Anterior cingulate cortex (tissue), 58 donors: ENCODE data around the gene PRL.
A peak's percentile ranks its signal among the peaks of the same experiment; 100 is the strongest.

ENCODE experiments used
- DNase-seq, 58 donors: peaks; one replicate each; lab custom pipeline; 2025; lab: John Stamatoyannopoulos, UW

Gene PRL

DNA sequence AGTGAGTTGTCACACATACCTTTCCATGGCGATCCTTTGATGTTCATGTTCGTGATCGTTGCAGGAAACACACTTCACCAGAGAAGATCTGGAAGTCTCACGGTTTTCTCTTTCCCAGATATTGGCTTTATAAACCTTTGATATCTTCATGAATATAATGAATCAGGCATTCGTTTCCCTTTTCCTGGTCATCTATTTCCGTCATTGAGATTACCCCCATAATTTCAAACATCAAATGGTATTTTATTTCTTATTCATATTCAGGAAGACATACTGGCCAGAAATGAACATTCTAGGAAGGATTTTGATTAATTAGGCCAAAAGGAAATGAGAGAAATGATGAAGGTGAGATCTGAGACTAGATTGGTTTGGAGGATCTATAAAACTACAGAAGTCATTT lies at the start of gene PRL:
Gene PRL (minus strand): TSS at position 101 of the 400 bp plus-strand sequence. CDS start 54 bp downstream, at position 47.
- DNase-seq, result no peak

DNA sequence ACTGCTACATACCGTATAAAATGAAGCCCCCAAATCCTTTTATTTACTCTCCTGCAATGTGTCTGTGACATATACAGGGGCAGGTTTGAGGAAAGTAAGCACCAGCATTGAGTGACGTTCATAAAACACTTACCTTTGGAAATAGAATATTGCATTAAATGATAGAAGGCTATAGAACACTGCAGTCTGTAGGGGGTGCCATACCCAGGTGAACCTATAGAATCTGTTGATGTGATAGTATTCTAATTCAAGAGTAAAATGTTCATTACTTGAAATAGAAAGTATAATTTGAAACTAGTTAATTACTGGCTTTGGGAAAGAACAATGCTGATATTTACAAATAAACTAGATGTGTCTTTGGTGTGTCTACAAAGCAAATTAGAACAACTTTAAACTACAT lies 47.0 kb upstream of the PRL start:
- no peak for DNase-seq

DNA sequence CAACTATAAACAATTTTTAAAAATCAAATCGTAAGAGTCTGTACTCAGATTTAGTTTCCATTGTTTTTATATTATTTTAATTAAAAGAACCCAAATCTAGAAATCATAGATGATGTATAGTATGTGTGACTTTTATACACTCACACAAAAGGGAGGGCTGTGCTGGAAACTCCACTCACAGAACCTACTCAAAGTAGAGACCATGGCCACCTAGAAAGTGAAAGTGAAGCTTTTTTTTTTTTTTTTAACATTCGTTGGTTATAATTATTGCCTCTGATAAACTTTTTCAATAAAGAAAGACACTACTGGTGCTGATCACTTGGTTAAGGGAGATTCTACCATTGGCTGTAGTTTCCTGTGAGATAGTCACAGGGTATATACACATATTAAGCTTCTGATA lies 37.9 kb upstream of the PRL start:
- DNase-seq, result no peak

DNA sequence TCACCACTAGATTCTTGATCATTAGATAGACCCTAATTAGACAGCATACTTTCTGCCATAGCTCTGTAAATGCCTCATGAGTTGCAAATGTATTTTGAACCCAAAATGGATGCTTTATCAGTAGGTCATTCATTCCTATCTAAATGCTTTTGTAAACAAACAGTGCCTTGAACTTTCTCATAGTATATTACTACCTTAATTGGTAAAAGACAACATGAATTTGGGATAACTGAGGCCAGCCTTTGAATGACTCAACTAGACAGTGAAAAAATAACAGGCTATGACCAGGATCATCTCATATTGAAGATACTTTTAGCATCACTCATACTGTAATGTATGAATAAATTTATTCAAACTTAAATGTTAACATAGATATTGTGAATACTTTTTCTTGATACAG lies 37.0 kb upstream of the PRL start:
- no peak for DNase-seq

DNA sequence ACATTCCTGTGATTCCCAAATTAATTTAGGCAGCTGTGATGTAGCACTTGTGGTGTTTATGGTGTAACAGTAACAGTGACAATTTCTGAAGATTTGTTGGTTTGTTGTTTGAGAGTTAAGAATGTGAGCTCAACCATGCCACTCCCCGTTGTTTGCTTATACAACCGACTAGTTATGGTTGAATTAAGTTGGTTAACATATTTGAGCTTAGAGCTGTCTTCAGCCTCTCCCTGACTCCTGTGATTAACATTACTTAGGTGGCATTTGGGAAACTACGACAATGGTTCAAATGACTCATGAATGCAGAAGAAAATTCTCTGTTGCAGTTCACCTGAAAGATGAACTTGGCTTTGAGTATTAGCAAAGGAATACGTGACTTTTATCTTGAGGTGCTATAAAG lies 35.9 kb upstream of the PRL start:
- DNase-seq, result no peak

DNA sequence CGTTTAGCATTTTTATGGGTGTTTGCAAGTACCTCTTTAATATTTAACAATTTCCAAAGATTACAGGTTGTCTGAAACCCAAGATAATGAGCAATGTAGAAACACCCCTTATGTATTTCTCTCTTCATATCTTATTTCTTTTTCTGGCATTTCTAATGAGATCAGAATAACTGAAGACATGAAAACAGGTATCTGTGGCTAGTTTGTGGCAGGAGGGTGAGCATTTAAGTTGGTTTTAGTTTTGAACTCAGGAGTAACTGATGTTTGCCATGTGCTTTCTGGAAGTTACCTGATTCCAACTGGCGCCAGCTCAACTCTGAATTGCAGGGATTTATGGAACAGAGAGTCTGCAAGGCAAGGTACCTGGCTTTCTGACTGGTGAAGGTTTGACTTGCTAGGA lies 35.4 kb upstream of the PRL start:
- no peak for DNase-seq

DNA sequence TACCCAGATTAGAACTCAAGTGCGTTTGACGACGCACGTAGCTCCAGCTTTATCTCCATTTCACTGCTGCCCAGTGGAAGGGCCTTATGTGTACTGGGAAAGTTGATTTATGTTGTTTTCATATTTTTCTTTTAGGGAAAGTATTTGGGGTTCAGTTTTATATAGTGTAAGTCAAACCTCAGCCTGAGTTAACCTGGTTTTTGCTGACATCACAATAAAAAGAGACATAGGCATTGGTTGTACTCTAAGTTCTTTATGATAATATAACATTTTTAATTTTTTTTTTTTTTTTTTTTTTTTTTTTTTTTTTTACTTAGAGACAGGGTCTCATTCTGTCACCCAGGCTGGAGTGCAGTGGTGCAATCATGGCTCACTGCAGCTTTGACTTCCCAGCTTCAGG lies 34.1 kb upstream of the PRL start:
- no peak for DNase-seq

DNA sequence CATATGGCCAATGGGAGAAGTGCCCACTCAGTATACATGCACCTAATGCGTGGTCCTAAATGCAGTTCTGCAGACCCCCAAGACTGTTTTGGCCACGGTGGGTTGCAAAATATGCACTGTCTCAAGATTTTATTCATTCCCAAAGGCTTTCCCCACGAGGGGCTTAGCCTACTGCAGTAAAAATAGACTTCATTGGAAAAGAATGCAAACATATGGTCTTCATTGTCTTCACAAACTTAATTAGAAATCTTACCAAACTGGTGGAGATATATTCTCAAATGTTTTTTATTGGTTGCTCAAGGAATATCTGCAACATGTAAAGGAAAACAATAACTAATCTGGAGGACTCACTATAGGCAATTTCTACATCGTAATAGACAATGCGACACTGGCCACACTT lies 31.6 kb upstream of the PRL start:
- no peak for DNase-seq

DNA sequence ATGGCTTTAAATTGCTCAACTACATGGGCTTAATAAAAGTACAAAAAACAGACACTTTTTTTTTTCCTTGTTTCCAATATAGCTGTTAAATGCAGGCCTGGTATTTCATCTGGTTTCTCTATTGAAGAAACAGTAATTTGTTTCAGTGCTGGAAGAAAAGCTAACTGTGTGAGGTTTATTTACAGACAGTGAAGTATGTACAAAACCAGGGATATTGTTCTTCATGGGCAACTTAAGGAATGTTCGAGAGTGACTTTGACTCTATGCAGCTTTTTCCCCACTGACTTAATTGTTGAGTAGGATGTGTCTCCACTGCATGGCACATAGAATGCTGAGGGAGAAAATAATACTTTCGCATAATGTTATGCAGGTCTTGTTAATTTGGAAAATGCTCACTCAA lies 31.0 kb upstream of the PRL start:
- no peak for DNase-seq

DNA sequence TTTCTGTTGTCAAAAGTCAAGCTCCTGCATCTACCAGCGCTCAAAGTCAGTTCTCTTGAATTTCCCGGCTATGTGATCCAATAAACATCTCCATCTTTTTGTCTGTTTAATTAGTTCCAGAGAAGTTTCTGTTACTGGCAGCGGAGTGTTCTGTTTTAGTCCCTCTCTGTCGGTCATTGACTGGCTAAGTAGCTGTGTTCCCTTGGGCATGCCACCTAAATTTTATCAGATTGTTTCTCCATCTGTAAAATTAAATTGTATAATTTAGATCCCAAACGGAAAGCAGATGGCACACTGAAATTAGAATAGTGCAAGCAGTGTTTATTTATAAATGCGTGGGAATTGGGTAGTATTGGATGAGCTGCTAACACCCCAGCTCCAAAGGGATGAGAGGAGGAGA lies 29.7 kb upstream of the PRL start:
- DNase-seq, result peak in 1 of 58 donors; percentile 2

DNA sequence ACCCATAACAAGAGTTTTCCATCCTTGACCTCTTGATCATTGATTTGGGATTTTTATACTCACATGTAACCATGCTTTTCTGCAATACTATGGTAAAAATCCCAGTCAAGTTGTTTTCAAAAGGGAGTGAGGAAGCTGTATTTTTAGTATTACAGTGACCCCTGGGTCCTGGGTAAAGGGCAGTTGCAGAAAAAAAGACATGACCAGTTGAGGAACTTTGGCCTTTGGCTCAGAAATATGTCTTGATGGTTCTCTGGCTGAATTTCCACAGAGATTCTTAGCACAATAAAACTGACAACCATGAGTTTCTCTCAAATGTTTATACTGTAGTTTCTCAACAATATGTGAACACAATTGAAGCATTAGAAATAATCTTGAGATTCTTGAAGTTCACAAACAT lies 28.6 kb upstream of the PRL start:
- no peak for DNase-seq

DNA sequence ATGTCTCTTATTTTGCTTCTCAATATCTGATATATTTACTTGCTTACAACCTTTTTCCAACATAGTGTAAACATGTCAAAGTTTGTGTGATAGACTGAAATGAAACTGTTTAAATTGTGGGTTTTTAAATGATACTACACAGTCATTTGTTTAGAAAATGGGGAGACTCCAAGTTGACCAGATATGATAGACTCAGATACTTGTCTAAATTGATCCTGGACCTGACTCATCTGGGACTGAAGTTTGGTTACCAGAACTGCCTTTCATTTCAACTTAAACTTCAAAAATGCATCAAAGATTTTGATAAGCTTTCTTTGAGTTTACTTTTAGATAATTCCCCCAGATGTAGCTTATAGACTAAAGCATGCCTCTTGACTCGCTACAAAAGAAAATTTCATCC lies 27.0 kb upstream of the PRL start:
- no peak for DNase-seq

DNA sequence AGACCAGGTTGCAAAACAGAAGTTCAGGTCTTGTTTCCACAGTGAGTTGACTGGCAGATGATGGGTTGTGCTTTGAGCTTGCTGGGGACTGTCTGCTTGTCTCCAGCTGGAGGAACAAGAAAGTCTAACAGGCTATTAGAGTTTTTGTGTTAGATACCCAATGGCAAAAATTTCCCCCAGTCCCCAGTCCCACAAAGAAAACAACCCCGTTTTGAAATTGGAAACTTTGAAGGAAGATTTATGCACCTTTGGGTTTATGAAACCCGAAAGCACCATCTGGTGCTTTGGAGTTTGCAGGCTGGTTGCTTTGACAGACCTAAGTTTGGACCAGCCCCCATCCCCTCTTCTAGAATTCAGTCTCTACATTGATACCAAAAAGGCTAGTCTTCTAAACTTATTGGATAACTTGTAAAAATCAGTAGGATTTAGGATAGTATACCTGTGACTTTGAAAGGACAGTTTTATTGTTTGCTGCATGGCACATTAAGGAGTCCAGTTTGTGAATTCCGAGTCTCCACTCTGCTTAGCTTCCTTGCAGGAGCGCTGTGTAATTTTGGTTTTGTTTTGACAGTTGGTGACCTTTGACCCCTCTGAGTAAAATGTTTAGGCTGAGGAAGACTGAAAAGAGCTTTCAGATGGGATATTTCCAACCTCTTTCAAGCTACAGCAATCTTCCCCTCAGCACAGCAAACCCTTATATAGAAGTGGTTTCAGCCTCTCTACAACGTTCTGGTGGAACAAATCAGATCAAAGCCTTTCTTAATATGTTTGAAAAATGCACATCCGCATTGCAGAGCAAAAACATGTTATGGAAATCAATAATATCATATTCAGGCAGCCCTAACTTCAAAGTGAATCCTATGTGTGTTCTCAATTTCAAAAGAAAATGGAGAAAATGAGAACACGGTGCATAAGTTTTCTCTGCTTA lies 25.5 kb upstream of the PRL start:
- DNase-seq, result no peak

DNA sequence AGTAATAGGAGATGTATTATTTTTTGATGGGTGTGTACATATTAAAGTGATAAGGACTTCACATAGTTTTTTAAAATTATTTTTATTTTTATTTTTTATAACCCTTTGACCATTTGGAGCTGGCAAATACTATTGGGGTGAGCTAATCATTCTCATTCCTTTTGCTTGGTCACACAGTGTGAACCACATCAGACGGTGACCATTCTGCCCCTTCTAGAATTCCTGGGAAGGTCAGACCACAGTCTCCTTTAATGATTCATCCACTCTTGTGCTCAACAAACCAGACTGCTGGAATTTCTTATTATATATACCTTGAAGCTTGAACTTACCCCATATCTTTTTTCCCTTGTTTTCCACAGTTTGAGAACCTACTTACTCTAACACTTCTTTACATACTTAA lies 23.9 kb upstream of the PRL start:
- no peak for DNase-seq

DNA sequence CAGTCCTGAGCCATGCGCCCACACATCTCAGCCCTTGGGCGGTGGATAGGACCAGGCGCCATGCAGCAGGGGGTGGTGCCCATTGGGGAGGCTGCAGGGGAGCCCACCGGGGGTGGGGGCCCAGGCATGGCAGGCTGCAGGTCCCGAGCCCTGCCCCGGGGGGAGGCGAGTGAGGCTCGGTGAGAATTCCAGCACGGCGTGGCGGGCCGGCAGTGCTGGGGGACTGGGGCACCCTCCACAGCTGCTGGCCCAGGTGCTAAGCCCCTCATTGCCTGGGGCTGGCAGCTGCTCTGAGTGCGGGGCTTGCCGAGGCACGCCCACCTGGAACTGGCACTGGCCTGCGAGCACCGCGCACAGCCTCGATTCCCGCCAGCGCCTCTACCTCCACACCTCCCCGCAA lies 21.6 kb upstream of the PRL start:
- DNase-seq, result no peak

DNA sequence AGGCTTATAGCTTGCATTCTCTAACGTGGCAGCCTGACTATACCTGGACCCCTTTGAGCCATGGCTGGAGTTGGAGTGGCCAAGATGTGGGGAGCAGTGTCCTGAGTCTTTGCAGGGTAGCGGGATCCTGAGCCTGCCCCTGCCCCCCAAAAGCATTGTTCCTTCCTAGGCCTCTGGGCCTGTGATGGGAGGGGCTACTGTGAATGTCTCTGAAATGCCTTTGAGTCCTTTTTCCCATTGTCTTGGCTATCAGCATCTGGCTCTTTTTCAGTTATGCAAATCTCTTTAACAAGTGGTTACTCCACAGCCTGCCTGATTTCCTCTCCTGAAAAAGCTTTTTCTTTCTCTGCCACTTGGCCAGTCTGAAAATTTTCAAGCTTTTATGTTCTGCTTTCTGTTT lies 17.0 kb upstream of the PRL start:
- DNase-seq, result no peak

DNA sequence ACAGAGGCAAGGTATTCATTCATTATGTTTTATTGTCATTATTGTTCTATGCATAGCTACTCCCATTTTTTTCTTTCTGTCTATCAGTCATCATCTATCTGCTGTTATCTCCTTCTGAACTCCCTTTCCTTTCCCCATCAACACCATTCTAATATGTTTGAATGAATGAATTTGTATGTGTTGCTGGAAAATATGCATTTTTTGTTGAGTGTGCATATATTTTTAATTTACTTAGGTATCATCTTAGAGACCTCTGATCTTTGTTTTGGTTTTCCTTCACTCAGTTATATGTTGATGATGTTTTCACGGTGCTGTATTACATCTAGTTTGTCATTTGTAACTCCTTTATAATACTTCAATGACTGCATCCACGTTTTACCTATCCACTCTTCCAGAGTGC lies 12.1 kb upstream of the PRL start:
- no peak for DNase-seq

DNA sequence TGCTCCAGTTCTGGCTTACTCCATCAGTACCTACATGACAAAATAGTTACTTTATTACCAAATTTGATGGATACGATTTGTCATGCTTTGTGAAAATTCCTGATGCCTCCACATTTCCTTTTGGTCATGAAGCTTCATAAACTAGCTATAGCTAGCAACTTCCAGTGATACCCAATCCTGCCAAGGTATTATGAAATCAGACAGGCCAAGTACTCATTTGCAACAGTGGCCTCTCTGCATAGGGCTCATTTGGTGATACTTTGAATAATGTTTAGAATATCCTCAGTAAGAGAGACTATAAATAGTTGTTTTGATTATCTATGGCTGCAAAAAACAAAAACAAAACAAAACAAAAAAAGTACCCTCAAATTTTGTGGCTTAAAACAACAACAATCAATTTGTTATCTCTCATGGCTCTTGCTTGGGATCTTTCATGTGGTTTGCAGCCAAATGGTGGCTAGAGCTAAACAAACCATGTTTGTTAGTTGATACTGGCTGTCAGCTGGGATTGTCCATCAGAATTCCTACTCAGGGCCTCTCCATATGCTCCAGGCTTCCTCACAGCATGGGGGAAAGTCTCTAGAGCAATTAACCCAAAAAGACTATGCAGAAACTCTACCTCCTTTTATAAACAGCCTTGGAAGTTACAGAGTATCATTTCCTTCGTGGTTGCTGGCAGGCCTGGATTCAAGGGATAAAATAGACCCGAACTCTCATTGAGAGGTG lies 10.1 kb upstream of the PRL start:
- DNase-seq, result no peak

DNA sequence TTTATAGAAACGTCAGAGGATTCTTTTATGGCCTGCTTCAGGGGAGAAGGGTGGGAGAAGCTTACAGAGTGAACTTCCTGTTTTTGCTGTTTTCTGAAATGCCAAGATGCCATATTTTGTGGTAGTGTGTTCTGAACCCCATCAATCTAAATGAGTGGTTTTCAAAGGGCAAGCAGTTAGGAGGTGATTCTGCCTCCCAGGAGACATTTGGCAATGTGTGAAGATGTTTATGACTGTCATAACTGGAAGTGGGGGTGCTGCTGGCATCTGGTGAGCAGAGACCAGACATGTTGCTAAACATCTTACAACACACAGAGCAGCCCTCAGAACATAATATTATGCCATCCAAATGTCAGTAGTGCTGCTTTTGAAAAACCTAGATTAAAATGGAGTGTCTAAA lies 6.0 kb upstream of the PRL start:
- DNase-seq, result no peak

DNA sequence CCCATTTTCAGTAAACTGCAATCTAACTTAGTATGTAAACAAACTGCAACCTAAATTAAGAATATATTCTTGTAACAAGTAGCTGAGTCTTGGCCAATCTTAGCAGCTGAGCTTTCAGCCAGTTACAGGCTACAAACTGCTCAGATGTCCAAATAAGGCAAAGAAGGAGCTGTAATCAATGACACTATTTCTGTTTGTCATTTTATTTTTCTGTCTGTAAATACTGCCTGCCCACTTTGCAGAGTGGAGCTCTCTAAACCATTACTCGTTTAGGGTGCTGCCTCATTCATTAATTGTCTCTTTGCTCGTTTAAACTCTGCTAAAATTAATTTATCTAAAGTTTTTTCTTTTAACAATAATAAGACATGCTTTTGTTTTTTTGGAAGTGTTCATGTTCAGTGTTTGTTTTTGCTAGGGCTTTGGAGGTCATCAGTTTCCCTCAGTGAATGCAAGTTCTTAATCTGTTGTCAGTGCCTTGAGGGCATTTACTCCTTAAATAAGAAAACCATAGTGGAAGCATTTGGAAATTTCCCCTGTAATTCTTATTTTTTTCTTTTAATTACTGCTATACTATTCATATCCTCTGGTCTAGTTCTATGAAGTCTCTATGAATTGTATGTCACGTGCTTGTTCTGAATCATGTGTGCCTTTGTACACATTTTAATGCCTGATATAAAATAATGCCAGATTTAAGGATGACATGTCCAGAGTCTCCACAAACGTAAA lies 3.6 kb upstream of the PRL start:
- DNase-seq, result no peak

DNA sequence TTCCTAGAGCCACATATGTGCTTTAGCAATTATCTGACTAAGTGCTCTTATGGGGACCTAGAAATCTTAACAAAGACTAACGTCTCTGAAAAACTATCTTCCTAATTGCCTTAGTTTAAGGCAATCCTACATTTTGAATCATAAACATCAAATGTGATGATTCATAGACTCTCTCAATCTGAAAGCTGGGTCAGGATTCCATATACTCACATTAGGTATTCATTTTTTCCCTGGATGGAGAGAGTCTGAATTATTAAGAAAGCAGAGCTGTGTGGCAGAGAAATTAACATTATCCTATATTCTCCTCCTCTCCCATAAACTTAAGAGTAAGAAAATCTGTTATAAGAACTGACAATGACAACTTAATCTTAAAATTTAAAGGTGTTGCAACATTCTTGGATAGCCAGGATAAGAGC lies 1.6 kb upstream of the PRL start:
- no peak for DNase-seq
